ENCODE data around the gene SLC25A27. TPM values are rescaled to one million over a fixed set of nuclear protein-coding genes. Genes with fewer than 3 reads are reported as not detected.
A peak's percentile ranks its signal among the peaks of the same experiment; 100 is the strongest.
"Not testable (repeated sequence)": the region's sequence is repeated elsewhere in the genome, so short reads cannot be mapped to it uniquely, and the experiment has no call there.

Gene SLC25A27, protein sequence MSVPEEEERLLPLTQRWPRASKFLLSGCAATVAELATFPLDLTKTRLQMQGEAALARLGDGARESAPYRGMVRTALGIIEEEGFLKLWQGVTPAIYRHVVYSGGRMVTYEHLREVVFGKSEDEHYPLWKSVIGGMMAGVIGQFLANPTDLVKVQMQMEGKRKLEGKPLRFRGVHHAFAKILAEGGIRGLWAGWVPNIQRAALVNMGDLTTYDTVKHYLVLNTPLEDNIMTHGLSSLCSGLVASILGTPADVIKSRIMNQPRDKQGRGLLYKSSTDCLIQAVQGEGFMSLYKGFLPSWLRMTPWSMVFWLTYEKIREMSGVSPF
- 0.58 and 2.1 TPM in 2 replicates for total RNA-seq (2014; rRNA removed)
- 1.1 TPM for polyA plus RNA-seq (2012)

DNA sequence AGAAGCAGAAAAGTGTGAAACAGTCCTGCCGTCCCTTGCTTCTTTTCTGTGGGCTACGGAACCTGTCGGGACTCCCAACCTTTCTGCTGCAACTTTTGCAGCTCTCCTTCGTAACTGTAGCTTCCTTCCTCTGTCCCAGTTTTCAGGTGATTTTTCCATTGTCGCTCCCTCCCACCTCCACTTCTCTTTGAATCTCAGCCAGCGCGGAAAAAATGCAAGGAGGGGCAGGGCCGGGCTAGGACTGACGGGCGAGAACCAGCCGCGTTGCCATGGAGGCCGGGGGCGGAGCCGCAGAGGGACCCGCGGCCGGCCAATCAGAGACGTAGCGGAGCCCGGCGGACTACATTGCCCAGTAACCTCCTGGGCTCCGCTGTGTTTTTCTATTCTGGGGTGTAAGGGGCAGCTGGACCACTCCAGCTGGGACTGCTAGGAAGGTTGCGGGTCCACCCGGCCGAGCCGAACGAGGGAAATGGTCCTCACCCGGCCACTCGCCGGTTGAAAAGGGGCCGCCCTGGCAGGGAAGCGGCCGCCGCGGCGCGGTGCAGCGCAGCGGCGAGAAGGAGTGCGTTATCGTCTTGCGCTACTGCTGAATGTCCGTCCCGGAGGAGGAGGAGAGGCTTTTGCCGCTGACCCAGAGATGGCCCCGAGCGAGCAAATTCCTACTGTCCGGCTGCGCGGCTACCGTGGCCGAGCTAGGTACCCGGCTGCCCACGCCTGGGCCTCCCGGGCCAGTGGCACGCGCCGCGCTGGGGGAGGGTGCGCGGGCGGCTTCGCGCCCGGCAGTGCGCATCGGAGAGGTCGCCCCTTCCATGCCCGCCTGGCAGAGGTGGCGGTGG is at the start of gene SLC25A27, which contains the start of gene CYP39A1:
SLC25A27 (plus strand) TSS at position 373 of the 836 bp plus-strand sequence; CDS start at position 591, 218 bp downstream.
CYP39A1 (minus strand) TSS at position 216 of the 836 bp plus-strand sequence. CDS start 236 bp downstream, outside the sequence.
- DNase-seq (ENCODE audit: low read depth) = peak; percentile 75

DNA sequence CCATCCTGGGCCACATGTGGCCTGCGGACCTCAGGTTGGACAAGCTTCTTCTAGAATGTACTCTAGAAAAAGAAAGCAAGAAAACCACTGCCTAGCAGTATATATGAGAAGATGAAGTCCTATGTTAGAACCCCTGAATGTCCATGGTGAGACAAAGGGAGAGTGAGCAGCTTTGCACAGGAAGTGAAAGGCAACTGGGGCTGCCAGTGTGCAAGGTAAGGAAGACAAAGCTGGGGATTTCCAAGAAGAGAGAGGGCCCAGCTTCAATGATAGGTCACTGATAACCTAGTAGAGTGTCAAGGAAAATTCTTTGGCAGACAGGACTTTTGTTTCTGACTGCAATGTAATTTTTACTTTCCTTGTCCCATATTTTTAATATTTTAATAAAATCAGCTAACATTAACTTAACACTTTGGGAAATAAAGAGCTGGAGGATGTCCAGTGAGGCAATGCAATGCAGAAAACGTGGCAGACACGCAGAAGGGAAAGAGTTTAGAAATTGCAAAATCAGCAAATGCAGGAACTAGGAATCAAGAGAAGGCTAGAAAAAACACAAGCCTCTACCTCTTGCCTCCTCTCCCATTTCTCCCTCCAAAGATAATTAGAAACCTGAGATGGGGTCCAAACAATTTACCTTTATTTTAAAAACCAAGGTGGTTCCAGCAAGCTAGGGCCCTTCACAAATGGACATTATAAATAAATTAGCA is 47.5 kb upstream of the SLC25A27 start:
- no peak for DNase-seq (ENCODE audit: low read depth)

DNA sequence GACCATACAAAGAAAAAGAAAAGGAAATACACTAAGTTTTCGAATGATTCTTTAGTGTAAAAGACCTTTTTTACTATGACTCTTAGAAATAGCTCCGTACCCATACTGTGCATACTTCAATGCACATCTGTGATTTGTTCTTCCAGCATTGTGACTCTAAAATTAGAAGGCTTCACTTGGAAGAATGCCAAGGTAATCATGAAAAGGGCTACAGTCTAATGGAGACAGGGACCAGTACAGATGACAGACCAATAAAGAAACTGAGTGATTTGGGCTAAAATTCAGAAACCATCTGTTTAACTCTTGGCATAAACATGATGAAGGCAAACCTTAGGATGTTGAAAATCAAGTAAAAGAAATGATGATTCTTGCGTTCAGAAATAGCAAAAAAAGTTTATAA is 46.4 kb upstream of the SLC25A27 start:
- DNase-seq (ENCODE audit: low read depth) = peak; percentile 15

DNA sequence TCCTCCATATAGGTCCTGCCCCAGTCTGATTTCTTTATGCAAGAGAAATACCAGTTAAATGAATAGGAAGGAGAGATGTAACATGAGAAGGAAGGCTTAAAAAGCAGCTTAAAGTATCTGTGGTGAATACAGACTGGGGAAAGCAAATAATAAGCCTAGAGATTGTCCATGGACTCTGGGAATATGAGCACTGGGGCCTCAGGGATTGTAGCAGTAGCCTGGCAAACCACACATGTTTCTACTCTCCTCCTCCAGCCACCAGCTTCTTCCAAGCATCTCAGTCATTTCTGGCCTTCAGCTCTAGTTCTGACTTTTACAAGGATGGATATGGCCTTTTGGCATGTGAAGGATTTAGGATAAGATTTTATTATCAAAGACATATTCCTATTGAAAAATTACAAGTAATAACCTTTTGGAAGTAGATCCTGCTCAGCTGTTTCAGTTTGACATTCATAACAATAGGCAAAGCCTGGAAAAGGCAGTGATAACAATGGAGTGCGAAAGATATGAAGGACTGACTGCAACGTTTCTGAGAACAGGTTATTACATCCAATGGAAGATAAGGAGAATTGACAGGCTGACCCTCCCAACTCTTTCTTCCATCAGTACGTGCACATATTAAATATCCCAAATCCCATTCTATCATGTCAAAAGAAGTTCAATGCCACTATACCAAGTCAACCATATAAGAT is 41.8 kb upstream of the SLC25A27 start:
- peak; percentile 2 for DNase-seq (ENCODE audit: low read depth)

DNA sequence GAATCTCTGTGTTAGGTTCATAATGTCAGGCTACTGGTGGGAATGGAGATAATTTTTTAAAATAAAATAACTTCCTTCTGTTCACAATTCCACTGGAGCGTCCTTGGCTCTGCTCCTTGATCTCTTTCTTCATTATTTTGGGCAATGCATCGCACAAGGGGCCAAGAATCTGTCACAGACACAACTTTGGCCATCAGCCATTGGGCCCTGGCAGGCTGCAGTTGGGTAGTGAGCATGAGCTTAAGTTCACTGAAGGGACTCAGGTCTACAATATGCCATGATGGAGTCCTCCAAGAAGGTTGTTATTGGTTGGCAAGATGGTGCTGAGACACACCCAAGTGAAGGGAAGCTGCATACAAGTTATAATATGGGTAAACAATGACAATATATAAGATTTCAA is 40.1 kb upstream of the SLC25A27 start:
- DNase-seq (ENCODE audit: low read depth) = no peak

DNA sequence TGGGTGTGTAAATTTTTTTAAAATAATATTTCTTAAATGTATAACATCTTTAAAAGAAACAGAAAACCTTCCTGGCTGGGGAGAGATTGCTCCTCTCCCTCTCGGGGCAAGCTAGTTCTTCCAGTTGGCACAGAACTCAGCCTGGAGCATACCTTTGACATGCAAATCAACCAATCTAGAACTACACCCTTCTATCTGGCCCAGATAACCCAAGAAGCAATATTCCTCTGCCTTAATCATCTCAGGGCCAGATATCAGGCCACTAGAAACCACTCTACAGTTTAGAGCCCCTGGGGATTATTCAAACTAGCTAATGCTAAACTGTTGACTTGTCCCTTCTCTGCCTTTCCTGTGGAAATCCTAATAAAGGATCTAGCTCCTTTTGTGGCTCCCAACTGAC is 34.0 kb upstream of the SLC25A27 start:
- DNase-seq (ENCODE audit: low read depth) = no peak

DNA sequence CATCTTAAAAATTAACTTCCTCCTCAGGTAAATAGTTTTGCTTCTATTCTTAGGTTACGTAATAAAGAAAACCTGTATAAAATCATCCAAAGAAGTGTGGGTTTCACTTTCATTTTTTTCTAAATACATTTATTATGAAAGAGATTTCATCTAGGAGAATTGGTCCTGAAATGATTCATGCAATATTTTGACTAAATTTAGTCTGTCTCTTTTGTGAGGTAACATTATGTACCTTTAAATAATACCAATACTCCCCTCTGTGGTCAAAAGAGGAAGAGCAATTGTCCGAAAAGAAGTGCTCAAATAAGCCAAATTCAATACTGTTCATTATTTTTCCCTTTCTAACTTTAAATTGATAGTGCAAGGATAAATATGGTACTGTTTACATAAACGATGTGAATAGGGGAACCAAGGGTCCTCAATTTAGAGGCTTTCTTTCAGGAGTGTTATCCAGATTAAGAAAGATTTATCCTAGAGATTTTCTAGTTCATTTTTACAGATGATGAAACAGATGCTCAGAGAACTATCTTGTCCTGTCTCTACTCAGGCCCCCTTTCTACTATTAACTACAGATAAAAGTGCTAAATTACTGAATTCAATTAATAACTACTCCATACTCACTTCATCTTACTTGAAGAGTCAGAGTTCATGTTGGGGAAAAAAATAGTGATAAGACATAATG is 26.4 kb upstream of the SLC25A27 start:
- peak; percentile 29 for DNase-seq (ENCODE audit: low read depth)

DNA sequence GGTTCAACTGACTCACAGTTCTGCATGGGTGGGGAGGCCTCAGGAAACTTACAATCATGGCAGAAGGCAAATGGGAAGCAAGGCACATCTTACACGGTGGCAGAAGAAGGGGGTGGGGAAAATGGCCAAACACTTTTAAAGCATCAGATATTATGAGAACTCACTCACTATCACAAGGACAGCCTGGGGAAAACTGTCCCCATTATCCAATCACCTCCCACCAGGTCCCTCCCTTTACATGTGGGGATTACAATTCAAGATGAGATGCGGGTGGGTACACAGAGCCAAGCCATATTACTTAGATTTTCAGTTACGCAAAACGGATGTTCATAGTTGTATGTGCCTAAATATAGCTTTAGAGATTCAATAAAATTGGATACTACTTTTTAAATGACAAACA is 25.8 kb upstream of the SLC25A27 start:
- DNase-seq (ENCODE audit: low read depth) = no peak

DNA sequence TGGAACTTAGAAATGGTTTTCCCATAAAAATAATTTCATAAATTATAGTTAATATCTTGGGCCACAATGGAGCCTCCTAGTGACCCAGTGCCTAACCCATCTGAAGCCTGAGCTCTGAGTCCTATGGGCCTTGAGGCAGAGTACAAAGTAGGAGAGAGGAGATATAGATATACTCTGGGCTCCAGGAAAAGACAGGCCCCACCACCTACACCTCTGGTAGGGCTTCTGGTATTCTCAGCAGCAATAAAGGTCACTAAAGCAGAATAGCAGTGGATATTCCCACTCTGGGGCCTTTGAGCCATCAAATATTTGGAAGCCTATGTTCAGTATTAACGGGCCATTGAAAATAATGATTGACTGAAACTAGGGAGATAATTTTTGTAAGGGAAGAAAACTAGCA is 24.3 kb upstream of the SLC25A27 start:
- DNase-seq (ENCODE audit: low read depth) = no peak

DNA sequence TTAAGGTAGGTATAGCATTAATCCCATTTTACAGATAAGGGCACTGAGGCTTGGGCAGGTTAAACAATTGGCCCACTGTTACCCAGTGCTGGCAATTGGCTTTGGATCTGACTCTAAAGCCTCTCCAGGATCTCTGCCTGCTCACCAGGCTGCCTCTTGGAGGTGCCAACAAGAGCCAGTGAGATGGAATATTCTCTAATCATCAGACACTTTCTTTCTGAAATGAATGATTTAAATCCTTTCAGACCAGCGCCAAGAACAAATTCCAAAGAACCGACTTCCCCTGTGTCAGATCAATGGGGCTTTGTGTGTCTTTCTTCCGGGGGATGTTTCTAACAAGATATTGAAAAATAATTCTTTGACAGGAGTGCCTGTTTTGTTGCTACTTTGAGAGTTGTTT is 23.8 kb upstream of the SLC25A27 start:
- DNase-seq (ENCODE audit: low read depth) = no peak

DNA sequence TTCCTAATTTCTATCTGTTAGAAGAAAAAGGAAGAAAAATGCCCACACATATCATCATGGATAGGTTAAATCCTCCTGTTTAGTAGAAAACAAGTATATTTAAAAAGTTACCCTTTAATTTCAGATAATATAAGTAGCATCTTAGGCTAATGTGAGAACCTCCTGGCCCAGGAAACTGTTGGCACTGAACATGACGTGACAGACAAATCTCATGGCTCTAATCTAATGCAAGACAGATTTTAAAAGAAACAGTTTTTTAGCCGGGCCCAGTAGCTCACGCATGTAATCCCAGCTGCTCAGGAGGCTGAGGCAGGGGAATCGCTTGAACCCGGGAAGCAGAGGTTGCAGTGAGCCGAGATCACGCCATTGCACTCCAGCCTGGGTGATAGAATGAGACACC is 23.1 kb upstream of the SLC25A27 start:
- DNase-seq (ENCODE audit: low read depth) = no peak

DNA sequence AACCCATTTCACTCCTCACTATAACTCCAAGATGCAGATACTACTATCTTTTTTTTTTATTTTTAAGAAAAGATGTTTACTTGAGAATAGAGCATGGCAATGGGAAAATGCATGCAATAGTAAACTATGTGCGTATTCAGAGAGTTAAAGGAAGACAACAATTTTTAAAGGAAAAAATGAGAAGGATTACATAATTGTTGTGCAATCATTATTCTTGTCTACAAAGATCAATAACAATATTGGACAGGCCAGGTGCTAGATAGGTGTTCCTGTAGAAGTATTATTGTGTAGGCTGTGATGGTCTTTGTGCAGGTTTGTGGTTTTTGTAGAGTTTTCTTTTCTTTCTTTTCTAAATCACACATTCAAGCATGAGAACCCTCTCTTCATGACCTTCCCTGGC is 20.7 kb upstream of the SLC25A27 start:
- DNase-seq (ENCODE audit: low read depth) = no peak

DNA sequence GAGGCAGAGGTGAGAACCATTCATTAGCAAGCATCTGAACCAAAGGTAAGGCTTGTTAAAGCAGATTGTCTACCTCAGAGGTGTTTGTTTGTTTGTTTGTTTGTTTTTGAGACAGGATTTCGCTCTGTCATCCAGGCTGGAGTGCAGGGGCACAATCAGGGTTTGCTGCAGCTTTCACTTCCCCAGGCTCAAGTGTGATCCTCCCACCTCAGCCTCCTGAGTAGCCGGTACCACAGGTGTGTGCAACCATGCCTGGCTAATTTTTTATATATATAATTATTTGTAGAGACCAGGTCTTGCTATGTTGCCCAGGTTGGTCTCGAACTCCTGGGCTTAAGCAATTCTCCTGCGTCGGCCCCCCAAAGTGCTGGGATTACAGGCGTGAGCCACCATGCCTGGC is 17.3 kb upstream of the SLC25A27 start:
- DNase-seq (ENCODE audit: low read depth) = no peak

DNA sequence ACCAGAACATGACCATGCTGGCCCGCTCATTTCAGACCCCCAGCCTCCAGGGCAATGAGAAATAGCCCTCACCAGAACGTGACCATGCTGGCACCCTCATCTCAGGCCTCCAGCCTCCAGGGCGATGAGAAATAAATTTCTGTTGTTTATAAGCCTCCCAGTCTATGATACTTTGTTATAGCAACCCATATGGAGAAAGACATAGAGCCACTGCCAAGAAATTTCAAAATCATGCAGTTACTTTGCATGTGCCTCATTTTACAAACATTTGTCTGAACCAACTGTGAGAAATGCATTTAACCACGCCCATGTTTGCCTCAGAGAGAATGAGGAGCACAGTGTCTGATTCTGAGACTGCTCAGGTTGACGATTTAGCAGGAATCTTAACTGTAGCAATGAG is 15.6 kb upstream of the SLC25A27 start:
- peak; percentile 55 for DNase-seq (ENCODE audit: low read depth)

DNA sequence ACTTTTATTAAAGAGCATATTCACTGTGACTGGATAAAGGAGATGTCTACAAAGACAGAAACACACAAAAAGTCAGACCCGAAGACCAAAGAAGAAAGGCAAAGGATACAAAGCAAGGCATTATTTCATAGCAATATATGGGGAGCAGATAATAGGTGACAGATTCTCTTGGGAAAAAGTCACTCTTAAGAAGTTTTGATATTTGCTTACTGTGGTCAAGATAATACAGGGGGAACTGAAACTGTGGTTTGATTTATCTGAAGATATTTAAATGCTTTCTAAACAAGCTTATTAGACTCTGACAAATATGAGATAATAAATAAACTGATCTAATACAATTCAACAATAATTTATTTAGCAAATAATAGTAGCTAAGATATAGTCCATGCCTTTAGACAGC is 14.8 kb upstream of the SLC25A27 start:
- no peak for DNase-seq (ENCODE audit: low read depth)

DNA sequence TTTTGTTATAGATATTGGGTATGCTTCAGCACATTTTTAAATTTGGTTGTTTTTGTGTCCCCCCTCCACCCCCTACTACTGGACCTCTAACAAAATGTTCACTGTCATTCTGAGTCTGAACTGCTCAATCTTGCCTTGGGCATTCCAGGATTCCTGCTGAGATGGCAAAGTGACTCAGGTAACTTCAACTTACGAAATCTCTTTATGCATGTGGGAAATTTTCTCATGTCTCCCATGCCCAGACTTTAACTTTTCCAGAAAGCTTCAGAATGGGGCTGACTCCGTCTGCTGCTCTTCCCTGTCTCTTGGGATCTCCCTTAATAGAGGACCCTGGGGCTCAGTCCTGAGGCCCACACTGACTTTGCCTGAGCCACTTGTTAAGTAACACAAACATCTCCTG is 14.1 kb upstream of the SLC25A27 start:
- no peak for DNase-seq (ENCODE audit: low read depth)

DNA sequence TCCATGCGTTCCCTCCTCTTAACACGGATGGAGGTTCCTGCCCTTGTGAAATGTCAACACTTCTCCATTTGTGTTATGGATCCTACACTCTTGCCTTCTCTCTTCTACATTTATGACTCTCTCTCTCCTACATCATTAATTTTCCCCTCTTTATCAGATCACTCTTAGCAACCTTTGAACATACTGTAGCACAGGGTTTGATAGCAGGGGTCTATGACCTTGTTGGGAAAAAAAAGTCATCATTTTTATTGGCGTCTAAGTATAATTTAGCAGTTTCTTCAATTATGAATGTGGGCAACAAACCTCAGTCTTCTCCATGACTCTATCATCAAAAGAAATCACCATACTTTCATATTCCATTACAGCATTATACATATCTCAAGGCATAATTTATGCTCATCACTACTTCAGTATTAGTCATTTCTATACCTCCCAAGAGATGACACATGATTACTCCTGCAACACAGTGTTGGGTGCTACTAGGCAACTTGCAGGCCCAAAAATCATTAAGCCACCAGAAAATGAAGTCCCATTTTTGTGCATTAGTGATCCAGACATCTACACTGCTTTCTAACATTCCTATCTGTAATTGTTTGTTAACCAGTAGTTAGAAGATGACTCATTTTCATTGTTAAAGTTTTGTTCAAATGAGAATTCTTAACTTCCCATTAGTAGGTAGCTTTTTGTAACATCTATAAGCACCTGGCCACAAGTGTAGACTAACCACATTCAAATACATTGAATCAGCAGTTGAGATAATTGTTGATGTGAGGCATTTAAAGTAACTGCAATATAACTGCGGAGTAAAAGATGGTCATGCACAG is 9.6 kb upstream of the SLC25A27 start:
- no peak for DNase-seq (ENCODE audit: low read depth)

DNA sequence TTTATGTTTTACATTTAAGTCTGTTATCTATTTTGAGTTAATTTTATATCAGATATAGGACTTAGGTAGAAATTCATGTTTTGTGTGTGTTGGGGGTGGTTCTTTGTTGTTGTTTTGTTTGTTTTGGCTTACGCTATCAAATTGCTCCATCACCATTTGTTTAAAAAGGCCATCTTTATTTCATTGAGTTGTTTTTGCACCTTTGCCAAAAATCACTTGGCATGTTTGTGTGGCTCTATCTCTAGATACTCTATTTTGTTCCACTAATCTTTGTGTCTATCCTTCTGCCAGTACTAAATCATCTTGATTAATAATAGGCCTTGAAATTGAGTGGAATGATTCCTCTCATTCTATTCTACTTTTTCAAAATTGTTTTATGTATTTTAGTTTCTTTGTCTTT is 7.5 kb upstream of the SLC25A27 start:
- no peak for DNase-seq (ENCODE audit: low read depth)

DNA sequence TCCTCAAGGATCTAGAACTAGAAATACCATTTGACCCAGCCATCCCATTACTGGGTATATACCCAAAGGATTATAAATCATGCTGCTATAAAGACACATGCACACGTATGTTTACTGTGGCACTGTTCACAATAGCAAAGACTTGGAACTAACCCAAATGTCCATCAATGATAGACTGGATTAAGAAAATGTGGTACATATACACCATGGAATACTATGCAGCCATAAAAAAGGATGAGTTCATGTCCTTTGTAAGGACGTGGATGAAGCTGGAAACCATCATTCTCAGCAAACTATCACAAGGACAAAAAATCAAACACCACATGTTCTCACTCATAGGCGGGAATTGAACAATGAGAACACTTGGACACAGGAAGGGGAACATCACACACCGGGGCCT is 4.7 kb upstream of the SLC25A27 start:
- not testable (repeated sequence) for DNase-seq (ENCODE audit: low read depth)

DNA sequence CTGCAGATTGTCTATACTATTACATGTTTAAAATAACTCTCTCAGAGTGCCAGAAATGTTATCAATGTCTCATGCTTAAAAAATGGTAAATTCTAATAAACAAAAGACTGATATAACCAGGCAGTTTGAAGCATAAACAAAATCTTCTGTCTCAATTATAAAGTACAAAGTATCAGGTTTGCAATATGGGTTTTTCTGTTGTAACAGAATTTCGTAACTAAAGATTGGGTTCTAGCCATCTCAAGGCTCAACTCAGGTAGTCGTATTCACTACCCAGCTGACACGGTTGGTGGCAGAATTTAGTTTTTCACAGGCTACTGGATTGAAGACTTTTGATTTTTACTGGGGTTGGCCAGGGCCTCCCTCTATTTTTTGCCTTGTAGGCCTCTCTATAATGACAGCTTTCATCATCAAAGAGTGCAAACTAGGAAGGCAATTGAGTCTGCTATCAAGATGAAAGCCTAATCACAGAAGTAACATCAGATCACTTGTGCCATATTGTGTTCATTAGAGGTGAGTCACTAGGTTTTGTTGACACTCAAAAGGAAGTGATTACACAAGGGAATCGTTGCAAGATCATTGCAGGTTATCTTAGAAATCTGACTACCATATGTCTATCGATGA is 3.8 kb upstream of the SLC25A27 start:
- no peak for DNase-seq (ENCODE audit: low read depth)

All from LHCN-M2 (cell line).